H7 (cell line): Measurements from ENCODE around the gene PDK4. TPM values are rescaled to one million over a fixed set of nuclear protein-coding genes. Genes with fewer than 3 reads are reported as not detected.

ENCODE experiments used
- DNase-seq: peaks from one replicate; pipeline ENCODE4 v3.0.0; 2012
- H3K27me3 ChIP-seq: 2 replicates; pipeline ENCODE4 v1.6.0; 2011; ENCODE audit warnings: mild to moderate bottlenecking, low read length; ENCODE audit not compliant: control insufficient read depth, insufficient read depth
- H3K36me3 ChIP-seq: replicated peaks from 2 replicates; pipeline ENCODE4 v1.5.1; 2011; ENCODE audit warnings: low read length; ENCODE audit not compliant: control insufficient read depth, insufficient read depth
- H3K4me3 ChIP-seq: 2 replicates; pipeline ENCODE4 v1.5.1; 2011; ENCODE audit warnings: low read depth, mild to moderate bottlenecking, control low read depth, low read length, moderate library complexity; ENCODE audit not compliant: insufficient read depth
- total RNA-seq: library from RNA; depleted of rRNA; stranded (reverse); fragments of >200 nt; shearing (Covaris generic); gene quantifications from 2 replicates; pipeline ENCODE4 v1.2.3, GENCODE V29; 2014; rRNA removed

The PDK4 gene
- total RNA-seq, 1 experiment from 2014 or later, result 0.62 TPM

GRCh38 chr7:95539426-95539825 is 56.9 kb downstream of the PDK4 start:
- no peak overlapping the region for H3K4me3 ChIP-seq
- no peak for DNase-seq
- no peaks in the 10 kb centered on the region for H3K27me3 ChIP-seq
- H3K36me3 ChIP-seq, result no peaks in the 10 kb centered on the region

GRCh38 chr7:95537468-95537867 is 58.8 kb downstream of the PDK4 start:
- H3K36me3 ChIP-seq, result no peaks in the 10 kb centered on the region
- no peak for DNase-seq
- H3K4me3 ChIP-seq, result no peak overlapping the region
- no peaks in the 10 kb centered on the region for H3K27me3 ChIP-seq

GRCh38 chr7:95536656-95537311 is 59.5 kb downstream of the PDK4 start:
- no peak for DNase-seq
- H3K4me3 ChIP-seq, result no peak overlapping the region
- H3K36me3 ChIP-seq, result no peaks in the 10 kb centered on the region
- H3K27me3 ChIP-seq, result no peaks in the 10 kb centered on the region

DNA sequence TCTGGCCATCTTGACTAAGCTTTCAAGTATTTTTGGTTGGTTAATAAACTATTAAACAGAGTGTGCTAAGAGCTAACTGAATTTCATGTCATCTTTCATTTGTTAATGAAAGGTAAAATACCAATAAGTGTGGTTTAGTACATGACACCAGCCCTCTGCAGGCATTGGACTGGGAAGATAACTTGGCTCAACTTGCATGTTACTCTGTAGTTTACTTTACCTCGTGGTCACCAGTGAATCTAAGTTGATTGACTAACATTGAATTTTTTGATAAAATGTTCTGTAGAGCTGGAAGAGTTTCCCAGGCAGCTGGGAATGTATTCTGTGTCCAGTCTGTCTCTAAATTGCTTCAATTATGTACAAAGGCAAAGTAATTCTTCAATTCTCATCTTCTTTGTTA is 60.7 kb downstream of the PDK4 start:
- no peak overlapping the region for H3K4me3 ChIP-seq

GRCh38 chr7:95534796-95535195 is 61.5 kb downstream of the PDK4 start:
- Histone ChIP-seq H3K36me3 (no peaks in the 10 kb centered on the region), H3K4me3 (no peak overlapping the region), H3K27me3 (no peaks in the 10 kb centered on the region)
- DNase-seq, result no peak

More for the DNA sequence above, 60.7 kb downstream of the PDK4 start:
- no peak for DNase-seq
- H3K27me3 ChIP-seq, result no peaks in the 10 kb centered on the region
- no peaks in the 10 kb centered on the region for H3K36me3 ChIP-seq

Other genes with a start within 250 kb of the PDK4 start
- not detected in 2 replicates for gene PON3, start 200.1 kb downstream of the PDK4 start, total RNA-seq
- 34.3 and 35.8 TPM in 2 replicates for gene PON2, start 161.5 kb downstream of the PDK4 start, total RNA-seq
- not detected in 2 replicates for gene ASB4, start 110.6 kb downstream of the PDK4 start, total RNA-seq
- 1.4 and 1.8 TPM in 2 replicates for gene DYNC1I1, start 176.0 kb upstream of the PDK4 start, total RNA-seq